Measurements from ENCODE around the gene MTIF2. TPM values are rescaled to one million over a fixed set of nuclear protein-coding genes. Genes with fewer than 3 reads are reported as not detected.
"Not testable (repeated sequence)": the region's sequence is repeated elsewhere in the genome, so short reads cannot be mapped to it uniquely, and the experiment has no call there.

MTIF2 gene
- total RNA-seq, 1 donor from 2014 or later: 72.1 TPM

GRCh38 chr2:55301277-55301676, 32.2 kb upstream of the MTIF2 start:
- DNase-seq (ENCODE audit: low read depth) (no peak), FAIRE-seq (no peak)
- Histone ChIP-seq H3K36me3 (ENCODE audit: control insufficient read depth, insufficient read depth, low read length) (no peaks in the 10 kb centered on the region), H3K27me3 (ENCODE audit: control insufficient read depth, insufficient read depth, low read length) (no peaks in the 10 kb centered on the region), H3K4me3 (ENCODE audit: low read depth, low read length) (no peak overlapping the region)
- TF ChIP-seq CTCF (IDR thresholded peaks at IDR 0.05; ENCODE audit: insufficient read depth, low read length, severe bottlenecking): no peak

- Histone ChIP-seq H3K27me3 (ENCODE audit: control insufficient read depth, insufficient read depth, low read length) (no peaks in the 10 kb centered on the region), H3K36me3 (ENCODE audit: control insufficient read depth, insufficient read depth, low read length) (peaks cover 3% of the 10 kb centered on the region), H3K4me3 (ENCODE audit: low read depth, low read length) (no peak overlapping the region)
- DNase-seq (ENCODE audit: low read depth) (no peak), FAIRE-seq (no peak)
- TF ChIP-seq CTCF (IDR thresholded peaks at IDR 0.05; ENCODE audit: insufficient read depth, low read length, severe bottlenecking): no peak
Observed at GRCh38 chr2:55296393-55296792, 27.4 kb upstream of the MTIF2 start.

- Histone ChIP-seq H3K36me3 (ENCODE audit: control insufficient read depth, insufficient read depth, low read length) (no peaks in the 10 kb centered on the region), H3K4me3 (ENCODE audit: low read depth, low read length) (no peak overlapping the region)
Observed at GRCh38 chr2:55283083-55283482, 14.1 kb upstream of the MTIF2 start.

GRCh38 chr2:55282110-55282917, 13.3 kb upstream of the MTIF2 start:
- Histone ChIP-seq H3K4me3 (ENCODE audit: low read depth, low read length) (peak overlapping the region; percentile 61), H3K36me3 (ENCODE audit: control insufficient read depth, insufficient read depth, low read length) (no peaks in the 10 kb centered on the region), H3K27me3 (ENCODE audit: control insufficient read depth, insufficient read depth, low read length) (no peaks in the 10 kb centered on the region)
- FAIRE-seq: no peak
- DNase-seq (ENCODE audit: low read depth): peak; percentile 73
- TF ChIP-seq CTCF (IDR thresholded peaks at IDR 0.05; ENCODE audit: insufficient read depth, low read length, severe bottlenecking): no peak

More at GRCh38 chr2:55283083-55283482, 14.1 kb upstream of the MTIF2 start:
- FAIRE-seq: no peak
- DNase-seq (ENCODE audit: low read depth): no peak
- H3K27me3 ChIP-seq (ENCODE audit: control insufficient read depth, insufficient read depth, low read length): no peaks in the 10 kb centered on the region
- TF ChIP-seq CTCF (IDR thresholded peaks at IDR 0.05; ENCODE audit: insufficient read depth, low read length, severe bottlenecking): no peak

GRCh38 chr2:55280851-55281546, 12.0 kb upstream of the MTIF2 start:
- FAIRE-seq; H3K4me3 ChIP-seq (ENCODE audit: low read depth, low read length): not testable (repeated sequence)
- peak; percentile 77 for DNase-seq (ENCODE audit: low read depth)

GRCh38 chr2:55279859-55280424, 10.9 kb upstream of the MTIF2 start:
- not testable (repeated sequence) for H3K36me3 ChIP-seq (ENCODE audit: control insufficient read depth, insufficient read depth, low read length); H3K27me3 ChIP-seq (ENCODE audit: control insufficient read depth, insufficient read depth, low read length); H3K4me3 ChIP-seq (ENCODE audit: low read depth, low read length); FAIRE-seq; DNase-seq (ENCODE audit: low read depth)

More at GRCh38 chr2:55280851-55281546, 12.0 kb upstream of the MTIF2 start:
- H3K36me3 ChIP-seq (ENCODE audit: control insufficient read depth, insufficient read depth, low read length); H3K27me3 ChIP-seq (ENCODE audit: control insufficient read depth, insufficient read depth, low read length): not testable (repeated sequence)

GRCh38 chr2:55279214-55279835, 10.3 kb upstream of the MTIF2 start:
- H3K36me3 ChIP-seq (ENCODE audit: control insufficient read depth, insufficient read depth, low read length); FAIRE-seq; H3K27me3 ChIP-seq (ENCODE audit: control insufficient read depth, insufficient read depth, low read length); H3K4me3 ChIP-seq (ENCODE audit: low read depth, low read length): not testable (repeated sequence)
- DNase-seq (ENCODE audit: low read depth): peak; percentile 23
